ENCODE data around the gene HOXC10. TPM values are rescaled to one million over a fixed set of nuclear protein-coding genes. Genes with fewer than 3 reads are reported as not detected.

Gene HOXC10
- total and polyA plus RNA-seq, 7 experiments from 2014 or later = not detected

DNA sequence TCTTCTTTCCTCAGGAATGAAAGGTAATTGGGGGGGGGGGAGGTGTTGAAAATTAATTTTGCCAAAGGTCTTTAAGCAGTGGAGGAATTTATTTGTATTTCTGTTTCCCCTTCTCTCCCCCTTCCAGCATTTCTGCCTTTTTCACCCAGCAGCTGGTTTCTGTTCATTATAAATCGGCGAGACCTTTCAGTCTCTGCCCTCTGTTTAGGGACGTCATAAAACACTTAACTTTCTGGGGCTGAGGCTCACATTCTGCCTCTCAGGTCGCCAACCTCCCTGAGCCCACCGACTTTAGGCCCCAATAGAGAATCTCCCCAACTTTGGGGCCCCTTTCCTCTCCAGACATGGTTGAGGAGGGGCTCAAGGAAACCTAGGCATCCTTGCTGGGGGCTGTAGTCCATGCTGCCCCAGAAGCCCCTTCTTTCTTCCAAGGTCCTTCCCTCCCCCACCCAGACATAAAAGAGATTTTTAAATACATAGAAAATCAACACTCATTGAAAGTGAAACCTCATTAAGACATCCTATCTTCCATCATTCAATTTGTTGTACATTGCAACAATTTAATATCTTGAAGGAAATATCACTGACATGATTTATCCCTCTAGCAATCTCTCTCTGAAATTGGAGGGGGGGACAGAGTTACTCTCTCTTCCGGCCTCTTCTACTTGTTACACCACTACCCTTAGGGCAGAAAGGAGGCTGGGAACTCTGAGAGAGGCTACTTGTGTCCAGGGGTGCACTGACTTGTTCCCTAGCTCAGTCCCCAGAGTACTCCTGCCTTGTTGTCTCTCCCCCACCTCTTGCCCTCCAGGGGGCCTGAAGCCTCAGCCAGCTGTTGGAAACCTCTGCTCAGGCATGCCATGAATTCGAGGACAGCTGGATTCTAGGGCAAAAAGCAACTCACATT is 40.8 kb downstream of the HOXC10 start:
- Histone ChIP-seq H3K9me3 (ENCODE audit: control insufficient read depth in 2 of 3, low read length in 3 of 3) (no peaks in the 10 kb centered on the region), H3K4me3 (ENCODE audit: low read length) (no peak overlapping the region), H3K36me3 (ENCODE audit: control insufficient read depth in 2 of 3, insufficient read depth in 3 of 3, low read length in 3 of 3) (no peaks in the 10 kb centered on the region), H3K27ac (ENCODE audit: low read depth, low read length) (no peak overlapping the region), H3K27me3 (ENCODE audit: control insufficient read depth in 2 of 2, insufficient read depth in 2 of 2, low read length in 2 of 2) (peaks cover 14 to 53% of the 10 kb centered on the region in 2 donors), H3K4me1 (ENCODE audit: control insufficient read depth in 2 of 2, insufficient read depth in 2 of 2, low read length in 2 of 2) (peaks cover 0 to 6% of the 10 kb centered on the region in 2 donors)
- Mint-ChIP-seq H3K4me1 (peaks cover 11 to 27% (median 23%) of the 10 kb centered on the region in 7 donors), H3K27me3 (peaks cover 86 to 95% (median 89%) of the 10 kb centered on the region in 5 donors), H3K36me3 (no peaks in the 10 kb centered on the region), H3K4me3 (no peak overlapping the region), H3K27ac (no peak overlapping the region), H3K9me3 (peaks cover 0 to 2% (median 0%) of the 10 kb centered on the region in 11 donors)
- DNase-seq = no peak
- intact Hi-C loops (cut with micrococcal nuclease) = loop anchor here (2.0 to 5.0 kb wide), 2 partner anchors 17 to 38 kb away; partner anchors contain the start of genes HOXC10 (in 1 of the 2) and HOXC8 (in 1 of the 2)
- no peak for ATAC-seq
- ChIA-PET POLR2A (interaction anchor here (0.9 to 1.2 kb wide), 2 partner anchors 9 to 32 kb away, joined by 3 to 6 read pairs; no protein-coding TSS in a partner anchor), CTCF (interaction anchor here (0.7 kb wide), 1 partner anchor 20 kb away, joined by 3 read pairs; no protein-coding TSS in a partner anchor)

GRCh38 chr12:54026640-54027441 is 41.9 kb downstream of the HOXC10 start:
- ATAC-seq = no peak
- intact Hi-C loops (cut with micrococcal nuclease) = loop anchor here (2.0 to 5.0 kb wide), 2 partner anchors 18 to 40 kb away; partner anchors contain the start of genes HOXC10 (in 1 of the 2) and HOXC8 (in 1 of the 2)
- Mint-ChIP-seq H3K36me3 (no peaks in the 10 kb centered on the region), H3K9me3 (peaks cover 0 to 2% (median 0%) of the 10 kb centered on the region in 11 donors), H3K4me1 (peaks cover 11 to 31% (median 21%) of the 10 kb centered on the region in 7 donors), H3K27ac (no peak overlapping the region), H3K4me3 (peak overlapping the region in 5 of 10 donors; percentile 9 to 41 (median 26)), H3K27me3 (peaks cover 80 to 95% (median 91%) of the 10 kb centered on the region in 5 donors)
- Histone ChIP-seq H3K4me3 (ENCODE audit: low read length) (no peak overlapping the region), H3K36me3 (ENCODE audit: control insufficient read depth in 2 of 3, insufficient read depth in 3 of 3, low read length in 3 of 3) (no peaks in the 10 kb centered on the region), H3K27ac (ENCODE audit: low read depth, low read length) (no peak overlapping the region), H3K9me3 (ENCODE audit: control insufficient read depth in 2 of 3, low read length in 3 of 3) (no peaks in the 10 kb centered on the region), H3K27me3 (ENCODE audit: control insufficient read depth in 2 of 2, insufficient read depth in 2 of 2, low read length in 2 of 2) (peaks cover 15 to 63% of the 10 kb centered on the region in 2 donors), H3K4me1 (ENCODE audit: control insufficient read depth in 2 of 2, insufficient read depth in 2 of 2, low read length in 2 of 2) (peaks cover 0 to 6% of the 10 kb centered on the region in 2 donors)
- ChIA-PET CTCF (interaction anchor here (1.0 kb wide), 2 partner anchors 165 to 180 kb away, joined by 3 to 4 read pairs; no protein-coding TSS in a partner anchor), POLR2A (interaction anchor here (0.6 to 0.9 kb wide), 2 partner anchors 10 to 31 kb away, joined by 3 read pairs; no protein-coding TSS in a partner anchor)
- no peak for DNase-seq

DNA sequence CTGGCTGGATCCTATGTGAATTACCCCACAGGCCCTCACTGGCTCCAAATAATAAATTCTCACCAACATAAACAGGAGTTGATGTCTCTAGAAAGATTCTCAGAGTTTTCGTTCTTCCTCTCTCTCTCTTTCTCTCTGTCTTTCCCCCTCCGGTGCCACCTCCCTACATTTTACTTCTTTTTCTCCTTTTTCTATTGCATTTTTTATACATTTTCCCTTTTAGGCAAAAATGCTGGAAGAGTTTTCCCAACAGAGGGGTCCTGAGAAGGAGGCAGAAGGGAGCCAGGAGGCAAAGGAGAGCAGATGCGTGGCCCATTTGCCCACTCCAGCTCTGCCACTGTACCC is 42.5 kb downstream of the HOXC10 start:
- Histone ChIP-seq H3K36me3 (ENCODE audit: control insufficient read depth in 2 of 3, insufficient read depth in 3 of 3, low read length in 3 of 3) (no peaks in the 10 kb centered on the region), H3K27me3 (ENCODE audit: control insufficient read depth in 2 of 2, insufficient read depth in 2 of 2, low read length in 2 of 2) (peaks cover 21 to 68% of the 10 kb centered on the region in 2 donors), H3K9me3 (ENCODE audit: control insufficient read depth in 2 of 3, low read length in 3 of 3) (no peaks in the 10 kb centered on the region), H3K4me3 (ENCODE audit: low read length) (no peak overlapping the region), H3K4me1 (ENCODE audit: control insufficient read depth in 2 of 2, insufficient read depth in 2 of 2, low read length in 2 of 2) (peaks cover 0 to 6% of the 10 kb centered on the region in 2 donors), H3K27ac (ENCODE audit: low read depth, low read length) (no peak overlapping the region)
- Mint-ChIP-seq H3K36me3 (no peaks in the 10 kb centered on the region), H3K4me1 (peaks cover 11 to 37% (median 23%) of the 10 kb centered on the region in 7 donors), H3K27me3 (peaks cover 80 to 95% (median 91%) of the 10 kb centered on the region in 5 donors), H3K27ac (no peak overlapping the region), H3K4me3 (peak overlapping the region in 1 of 10 donors; percentile 30), H3K9me3 (peaks cover 0 to 2% (median 0%) of the 10 kb centered on the region in 11 donors)
- ChIA-PET POLR2A (no interaction called here), CTCF (interaction anchor here (1.0 kb wide), 2 partner anchors 165 to 180 kb away, joined by 3 to 4 read pairs; no protein-coding TSS in a partner anchor)
- intact Hi-C loops (cut with micrococcal nuclease) = loop anchor here (2.0 to 5.0 kb wide), 2 partner anchors 19 to 40 kb away; partner anchors contain the start of genes HOXC10 (in 1 of the 2) and HOXC8 (in 1 of the 2)
- DNase-seq = no peak
- no peak for ATAC-seq

GRCh38 chr12:54028314-54029201 is 43.6 kb downstream of the HOXC10 start, which contains the start of gene HOXC6:
HOXC6 (plus strand) TSS chr12:54028440; CDS start chr12:54028522, 82 bp downstream.
- Mint-ChIP-seq H3K9me3 (peaks cover 0 to 7% (median 4%) of the 10 kb centered on the region in 11 donors), H3K4me1 (peaks cover 13 to 48% (median 29%) of the 10 kb centered on the region in 7 donors), H3K4me3 (peak within 1 kb of the TSS in 4 of 10 donors; percentile 5 to 50 (median 38)), H3K27me3 (peaks cover 77 to 95% (median 90%) of the 10 kb centered on the region in 5 donors), H3K27ac (no peak within 1 kb of the TSS), H3K36me3 (no peaks in the 10 kb centered on the region)
- H3K27ac ChIP-seq (ENCODE audit: low read depth, low read length) = no peak within 1 kb of the TSS
- H3K27me3 ChIP-seq (ENCODE audit: control insufficient read depth in 2 of 2, insufficient read depth in 2 of 2, low read length in 2 of 2) = peaks cover 21 to 74% of the 10 kb centered on the region in 2 donors
- DNase-seq = no peak
- no peaks in the 10 kb centered on the region for H3K36me3 ChIP-seq (ENCODE audit: control insufficient read depth in 2 of 3, insufficient read depth in 3 of 3, low read length in 3 of 3)
- H3K4me3 ChIP-seq (ENCODE audit: low read length) = no peak within 1 kb of the TSS
- POLR2A ChIA-PET = no interaction called here
- H3K9me3 ChIP-seq (ENCODE audit: control insufficient read depth in 2 of 3, low read length in 3 of 3) = peaks cover 0 to 5% (median 0%) of the 10 kb centered on the region in 3 experiments
- ATAC-seq = no peak
- intact Hi-C loops (cut with micrococcal nuclease) = loop anchor here in 1 of 2 donors (5.0 kb wide), 1 partner anchor 41 kb away; the partner anchor contains the start of gene HOXC10
- CTCF ChIA-PET = no interaction called here
- peaks cover 4 to 15% of the 10 kb centered on the region in 2 donors for H3K4me1 ChIP-seq (ENCODE audit: control insufficient read depth in 2 of 2, insufficient read depth in 2 of 2, low read length in 2 of 2)

- H3K36me3 ChIP-seq (ENCODE audit: control insufficient read depth in 2 of 3, insufficient read depth in 3 of 3, low read length in 3 of 3) = no peaks in the 10 kb centered on the region
- Mint-ChIP-seq H3K9me3 (peaks cover 0 to 7% (median 4%) of the 10 kb centered on the region in 11 donors), H3K4me1 (peaks cover 15 to 55% (median 36%) of the 10 kb centered on the region in 7 donors), H3K4me3 (peak overlapping the region in 3 of 10 donors; percentile 37 to 58 (median 47)), H3K36me3 (no peaks in the 10 kb centered on the region), H3K27me3 (peaks cover 75 to 93% (median 87%) of the 10 kb centered on the region in 5 donors), H3K27ac (peak overlapping the region in 2 of 9 donors; percentile 29 to 57)
- intact Hi-C loops (cut with micrococcal nuclease) = loop anchor here in 1 of 2 donors (5.0 kb wide), 3 partner anchors 32 to 67 kb away; partner anchors contain the start of gene HOXC10
- DNase-seq = no peak
- CTCF ChIA-PET = interaction anchor here (0.7 kb wide), 1 partner anchor 370 kb away, joined by 3 read pairs; no protein-coding TSS in a partner anchor
- peaks cover 21 to 80% of the 10 kb centered on the region in 2 donors for H3K27me3 ChIP-seq (ENCODE audit: control insufficient read depth in 2 of 2, insufficient read depth in 2 of 2, low read length in 2 of 2)
- peaks cover 7 to 15% of the 10 kb centered on the region in 2 donors for H3K4me1 ChIP-seq (ENCODE audit: control insufficient read depth in 2 of 2, insufficient read depth in 2 of 2, low read length in 2 of 2)
- peaks cover 0 to 5% (median 0%) of the 10 kb centered on the region in 3 experiments for H3K9me3 ChIP-seq (ENCODE audit: control insufficient read depth in 2 of 3, low read length in 3 of 3)
- H3K27ac ChIP-seq (ENCODE audit: low read depth, low read length) = no peak overlapping the region
- POLR2A ChIA-PET = interaction anchor here (0.8 to 0.9 kb wide), 2 partner anchors 21 to 24 kb away, joined by 3 to 4 read pairs; partner anchors contain the start of gene HOXC4
- H3K4me3 ChIP-seq (ENCODE audit: low read length) = no peak overlapping the region
- no peak for ATAC-seq
Measured at GRCh38 chr12:54029529-54030441, 44.8 kb downstream of the HOXC10 start.
